SU-DHL-6 (cell line): ENCODE results near the gene BAIAP2L2.

Experiments
- H2AFZ ChIP-seq: fragments of 200-600 bp; sonication (generic); 2 replicates; pipeline ENCODE4 v1.6.1; 2014; ENCODE audit warnings: low read depth, mild to moderate bottlenecking, moderate library complexity, mixed read lengths, antibody characterized with exemption, low read length; ENCODE audit not compliant: severe bottlenecking
- H3F3A ChIP-seq: fragments of 200-600 bp; shearing (Covaris generic); 2 replicates; pipeline ENCODE4 v1.6.0; 2016; ENCODE audit warnings: antibody characterized with exemption, mild to moderate bottlenecking; ENCODE audit not compliant: insufficient read depth
- H3K27ac ChIP-seq: fragments of 200-600 bp; sonication (generic); 2 replicates; pipeline ENCODE4 v1.5.1; 2016; ENCODE audit warnings: low read depth, mild to moderate bottlenecking, low read length, moderate library complexity, mixed read lengths
- H3K27me3 ChIP-seq: fragments of 200-600 bp; sonication (generic), shearing (Covaris generic); 2 replicates; pipeline ENCODE4 v1.6.0; 2014; ENCODE audit warnings: mild to moderate bottlenecking, low read length
- H3K36me3 ChIP-seq: fragments of 200-600 bp; sonication (generic); 2 replicates; pipeline ENCODE4 v1.6.1; 2014; ENCODE audit warnings: mild to moderate bottlenecking, low read length, mixed read lengths
- H3K4me2 ChIP-seq: fragments of 300-600, 200-600 bp; shearing (Covaris generic), sonication (generic); 2 replicates; pipeline ENCODE4 v1.6.0; 2014; ENCODE audit warnings: low read length, low read depth, mild to moderate bottlenecking; ENCODE audit not compliant: poor library complexity, severe bottlenecking
- H3K4me3 ChIP-seq: fragments of 200-600 bp; sonication (generic); 2 replicates; pipeline ENCODE4 v1.5.1; 2014; ENCODE audit warnings: antibody characterized with exemption, low read length, mild to moderate bottlenecking, mixed read lengths; ENCODE audit not compliant: insufficient read depth, poor library complexity, severe bottlenecking
- H3K79me2 ChIP-seq: fragments of 200-600 bp; sonication (generic); 2 replicates; pipeline ENCODE4 v1.6.1; 2014; ENCODE audit warnings: mild to moderate bottlenecking, low read length, moderate library complexity; ENCODE audit not compliant: insufficient read depth
- H3K9ac ChIP-seq: fragments of 200-600 bp; sonication (generic); 2 replicates; pipeline ENCODE4 v1.7.0; 2014; ENCODE audit warnings: mild to moderate bottlenecking, low read length
- H3K9me2 ChIP-seq: fragments of 200-600 bp; sonication (generic); replicated peaks from 2 replicates; pipeline ENCODE4 v1.6.1; 2014; ENCODE audit warnings: low read length; ENCODE audit not compliant: insufficient read depth
- H3K9me3 ChIP-seq: fragments of 200-600 bp; sonication (generic); 2 replicates; pipeline ENCODE4 v1.6.1; 2014; ENCODE audit warnings: low read length, mixed read lengths; ENCODE audit not compliant: insufficient read depth
- H4K20me1 ChIP-seq: fragments of 200-600 bp; sonication (generic); 2 replicates; pipeline ENCODE4 v1.6.1; 2014; ENCODE audit warnings: low read depth, mild to moderate bottlenecking, antibody characterized with exemption, low read length, moderate library complexity, mixed read lengths
- CTCF ChIP-seq: fragments of 200-600 bp; sonication (generic); IDR thresholded peaks from one replicate; pipeline ENCODE4 v1.5.1; 2017; ENCODE audit warnings: antibody characterized with exemption, mild to moderate bottlenecking, low read length, moderate library complexity; ENCODE audit not compliant: insufficient read depth, poor library complexity, severe bottlenecking
- EZH2phosphoT487 ChIP-seq: fragments of 200-600 bp; sonication (generic), shearing (Covaris generic); conservative IDR thresholded peaks from 2 replicates; pipeline ENCODE4 v1.6.1; 2018; ENCODE audit warnings: mild to moderate bottlenecking, antibody characterized with exemption, low read length, moderate library complexity, mixed read lengths

Gene BAIAP2L2

GRCh38 chr22:38142606-38143005 lies 32.1 kb upstream of the BAIAP2L2 start:
- H3K4me2 ChIP-seq = no peak overlapping the region
- no peaks in the 10 kb centered on the region for H3F3A ChIP-seq
- H3K4me3 ChIP-seq = no peak overlapping the region
- H3K36me3 ChIP-seq = no peaks in the 10 kb centered on the region
- TF ChIP-seq CTCF (no peak), EZH2phosphoT487 (no peak)
- no peaks in the 10 kb centered on the region for H3K9me2 ChIP-seq
- no peak overlapping the region for H3K9ac ChIP-seq
- H2AFZ ChIP-seq = no peak overlapping the region
- H3K27me3 ChIP-seq = no peaks in the 10 kb centered on the region
- H3K27ac ChIP-seq = no peak overlapping the region
- no peaks in the 10 kb centered on the region for H3K79me2 ChIP-seq
- no peaks in the 10 kb centered on the region for H4K20me1 ChIP-seq
- no peaks in the 10 kb centered on the region for H3K9me3 ChIP-seq

DNA sequence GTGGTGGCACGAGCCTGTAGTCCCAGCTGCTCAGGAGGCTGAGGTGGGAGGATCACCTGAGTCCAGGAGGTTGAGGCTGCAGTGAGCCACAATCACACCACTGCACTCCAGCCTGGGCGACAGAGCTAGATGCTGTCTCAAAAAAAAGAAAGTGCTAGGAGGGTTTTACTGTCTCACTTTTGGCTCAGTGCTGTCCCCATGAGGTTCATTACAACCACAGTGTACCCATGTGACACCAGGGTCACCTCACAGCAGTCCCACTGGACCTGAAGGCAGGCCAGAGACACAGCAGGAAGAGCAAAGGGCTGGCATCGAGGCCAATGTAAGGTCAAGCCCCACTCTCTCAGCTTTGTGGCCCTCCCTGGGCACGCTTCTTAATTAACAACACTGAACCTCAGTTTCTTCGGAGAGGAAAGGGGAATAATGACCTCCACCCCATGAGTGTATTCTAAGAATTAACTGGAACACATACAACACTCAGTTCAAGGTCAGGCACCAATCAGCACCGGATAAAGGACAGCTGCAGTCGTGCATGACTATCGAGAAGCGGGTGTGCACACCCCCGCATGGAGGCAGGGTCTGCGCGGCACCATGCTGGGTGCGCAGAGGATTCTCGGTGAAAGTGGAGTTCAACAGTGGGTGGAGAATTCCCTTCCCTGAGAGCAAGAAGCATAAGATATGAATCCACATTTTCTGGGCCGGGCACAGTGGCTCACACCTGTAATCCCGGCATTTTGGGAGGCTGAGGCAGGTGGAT lies 30.9 kb upstream of the BAIAP2L2 start:
- H3K79me2 ChIP-seq = no peaks in the 10 kb centered on the region
- no peak overlapping the region for H2AFZ ChIP-seq
- no peaks in the 10 kb centered on the region for H4K20me1 ChIP-seq
- H3K4me3 ChIP-seq = no peak overlapping the region
- H3K27ac ChIP-seq = no peak overlapping the region
- H3K36me3 ChIP-seq = no peaks in the 10 kb centered on the region
- TF ChIP-seq EZH2phosphoT487 (no peak), CTCF (no peak)
- H3K4me2 ChIP-seq = no peak overlapping the region
- no peaks in the 10 kb centered on the region for H3K27me3 ChIP-seq
- H3K9ac ChIP-seq = no peak overlapping the region
- no peaks in the 10 kb centered on the region for H3F3A ChIP-seq
- H3K9me3 ChIP-seq = no peaks in the 10 kb centered on the region
- no peaks in the 10 kb centered on the region for H3K9me2 ChIP-seq

- H3K4me2 ChIP-seq = no peak overlapping the region
- no peaks in the 10 kb centered on the region for H3K27me3 ChIP-seq
- H3K9ac ChIP-seq = no peak overlapping the region
- no peaks in the 10 kb centered on the region for H3K9me2 ChIP-seq
- no peak overlapping the region for H2AFZ ChIP-seq
- no peak overlapping the region for H3K27ac ChIP-seq
- H3F3A ChIP-seq = no peaks in the 10 kb centered on the region
- TF ChIP-seq CTCF (no peak), EZH2phosphoT487 (no peak)
- H4K20me1 ChIP-seq = no peaks in the 10 kb centered on the region
- no peaks in the 10 kb centered on the region for H3K36me3 ChIP-seq
- H3K4me3 ChIP-seq = no peak overlapping the region
- no peaks in the 10 kb centered on the region for H3K9me3 ChIP-seq
- no peaks in the 10 kb centered on the region for H3K79me2 ChIP-seq
Measured at GRCh38 chr22:38139901-38140300, 29.4 kb upstream of the BAIAP2L2 start.
